ENCODE measurements around the gene CAAP1. TPM values are rescaled to one million over a fixed set of nuclear protein-coding genes. Genes with fewer than 3 reads are reported as not detected.
"Not testable (repeated sequence)": the region's sequence is repeated elsewhere in the genome, so short reads cannot be mapped to it uniquely, and the experiment has no call there.

The CAAP1 gene
- total RNA-seq, 1 donor from 2014 or later = 16.7 TPM

- no peak for DNase-seq
Observed at GRCh38 chr9:26833792-26834191, 58.8 kb downstream of the CAAP1 start.

GRCh38 chr9:26828391-26828955 is 64.1 kb downstream of the CAAP1 start:
- DNase-seq = not testable (repeated sequence)

- no peak for DNase-seq
Observed at GRCh38 chr9:26814799-26815198, 77.8 kb downstream of the CAAP1 start.

GRCh38 chr9:26813247-26813646 is 79.4 kb downstream of the CAAP1 start:
- DNase-seq = no peak

GRCh38 chr9:26812217-26812616 is 80.4 kb downstream of the CAAP1 start:
- no peak for DNase-seq

- no peak for DNase-seq
Observed at GRCh38 chr9:26811106-26811505, 81.5 kb downstream of the CAAP1 start.

GRCh38 chr9:26809795-26810194 is 82.8 kb downstream of the CAAP1 start:
- no peak for DNase-seq

GRCh38 chr9:26807161-26807560 is 85.4 kb downstream of the CAAP1 start:
- DNase-seq = no peak

DNA sequence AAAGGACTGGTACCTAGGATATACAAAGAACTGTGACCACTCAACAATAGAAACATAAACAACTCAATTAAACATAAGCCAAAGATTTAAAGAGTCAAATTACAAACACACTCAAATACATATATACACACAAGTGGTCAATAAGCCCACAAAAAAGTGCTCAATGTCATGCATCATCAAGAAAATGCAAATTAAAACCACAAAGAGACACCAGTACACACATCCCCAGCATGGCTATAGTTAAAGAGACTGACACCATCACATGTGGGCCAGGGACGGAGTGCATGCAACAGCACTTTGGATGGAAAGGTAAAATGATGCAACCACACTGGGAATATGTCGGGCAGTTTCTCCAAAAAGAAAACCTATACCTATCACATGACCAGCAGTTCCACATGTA is 89.7 kb downstream of the CAAP1 start:
- DNase-seq = no peak

GRCh38 chr9:26801772-26802171 is 90.8 kb downstream of the CAAP1 start:
- no peak for DNase-seq

GRCh38 chr9:26800322-26800721 is 92.3 kb downstream of the CAAP1 start:
- DNase-seq = no peak

GRCh38 chr9:26791274-26791673 is 101.3 kb downstream of the CAAP1 start:
- DNase-seq = no peak

Small RNAs within 50 kb of the gene (small RNA-seq; reads per million reads assigned to genes)
- gene RF00322 (ENCODE audit: low replicate concordance) (not detected), gene RN7SL100P (ENCODE audit: low replicate concordance) (not detected)

Other genes with a start within 250 kb of the CAAP1 start
- gene PLAA, start 54.4 kb upstream of the CAAP1 start, total RNA-seq = 29.9 TPM
- gene IFT74, start 63.6 kb upstream of the CAAP1 start, total RNA-seq = 21.9 TPM
- not detected for gene LRRC19, start 112.9 kb upstream of the CAAP1 start, total RNA-seq
- gene TEK, start 216.4 kb upstream of the CAAP1 start, total RNA-seq = 10.4 TPM